Adrenal gland (tissue), 5 donors: ENCODE results near the gene APOLD1.

Experiments
- POLR2A ChIP-seq, 2 donors: fragments of 450-650 bp; IDR thresholded peaks; one replicate each; pipeline ENCODE4 v1.6.1; 2017; ENCODE audit warnings: antibody characterized with exemption in 2 of 2, mild to moderate bottlenecking in 2 of 2, moderate library complexity in 1 of 2
- TF ChIP-seq, protein P1 (sequence below), 6 experiments: fragments of 450-650 bp in 4 of 6; fragments of 200-600 bp in 2 of 6; sonication (generic) in 1 of 6; IDR thresholded peaks; 1 replicate in 5 of 6; 2 replicates in 1 of 6; pipeline versions ENCODE4 v1.5.1 to v1.8.0; 2016 to 2021; ENCODE audit warnings: antibody characterized with exemption in 6 of 6, mild to moderate bottlenecking in 2 of 6, moderate library complexity in 1 of 6
- donor health status: DM: no; HTN: no; CAD: no.

DNA sequence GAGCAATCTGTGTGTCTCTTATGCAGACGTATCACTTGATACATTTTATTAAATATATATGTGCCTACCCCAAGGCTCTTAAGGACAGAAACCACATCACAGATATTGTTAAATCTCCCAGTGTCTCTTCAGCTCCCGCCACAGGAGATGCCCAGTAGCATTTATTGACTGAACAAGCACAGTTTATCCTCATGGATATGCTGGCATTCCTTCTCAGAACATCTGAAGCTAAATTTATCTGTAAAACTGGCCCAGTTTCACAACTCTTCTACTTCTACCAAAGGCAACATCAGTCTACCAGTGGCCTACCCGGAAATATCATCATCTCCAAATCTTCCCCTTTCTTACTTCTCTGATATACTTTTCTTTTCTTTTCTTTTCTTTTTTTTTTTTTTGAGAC is 10.7 kb downstream of the APOLD1 start:
- TF ChIP-seq, protein P1, sequence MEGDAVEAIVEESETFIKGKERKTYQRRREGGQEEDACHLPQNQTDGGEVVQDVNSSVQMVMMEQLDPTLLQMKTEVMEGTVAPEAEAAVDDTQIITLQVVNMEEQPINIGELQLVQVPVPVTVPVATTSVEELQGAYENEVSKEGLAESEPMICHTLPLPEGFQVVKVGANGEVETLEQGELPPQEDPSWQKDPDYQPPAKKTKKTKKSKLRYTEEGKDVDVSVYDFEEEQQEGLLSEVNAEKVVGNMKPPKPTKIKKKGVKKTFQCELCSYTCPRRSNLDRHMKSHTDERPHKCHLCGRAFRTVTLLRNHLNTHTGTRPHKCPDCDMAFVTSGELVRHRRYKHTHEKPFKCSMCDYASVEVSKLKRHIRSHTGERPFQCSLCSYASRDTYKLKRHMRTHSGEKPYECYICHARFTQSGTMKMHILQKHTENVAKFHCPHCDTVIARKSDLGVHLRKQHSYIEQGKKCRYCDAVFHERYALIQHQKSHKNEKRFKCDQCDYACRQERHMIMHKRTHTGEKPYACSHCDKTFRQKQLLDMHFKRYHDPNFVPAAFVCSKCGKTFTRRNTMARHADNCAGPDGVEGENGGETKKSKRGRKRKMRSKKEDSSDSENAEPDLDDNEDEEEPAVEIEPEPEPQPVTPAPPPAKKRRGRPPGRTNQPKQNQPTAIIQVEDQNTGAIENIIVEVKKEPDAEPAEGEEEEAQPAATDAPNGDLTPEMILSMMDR (IDR thresholded peaks at IDR 0.05), result no peak
- TF ChIP-seq POLR2A (IDR thresholded peaks at IDR 0.05), result no peak
